Measurements from ENCODE around the gene RARRES1.

RARRES1 gene, protein sequence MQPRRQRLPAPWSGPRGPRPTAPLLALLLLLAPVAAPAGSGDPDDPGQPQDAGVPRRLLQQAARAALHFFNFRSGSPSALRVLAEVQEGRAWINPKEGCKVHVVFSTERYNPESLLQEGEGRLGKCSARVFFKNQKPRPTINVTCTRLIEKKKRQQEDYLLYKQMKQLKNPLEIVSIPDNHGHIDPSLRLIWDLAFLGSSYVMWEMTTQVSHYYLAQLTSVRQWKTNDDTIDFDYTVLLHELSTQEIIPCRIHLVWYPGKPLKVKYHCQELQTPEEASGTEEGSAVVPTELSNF

DNA sequence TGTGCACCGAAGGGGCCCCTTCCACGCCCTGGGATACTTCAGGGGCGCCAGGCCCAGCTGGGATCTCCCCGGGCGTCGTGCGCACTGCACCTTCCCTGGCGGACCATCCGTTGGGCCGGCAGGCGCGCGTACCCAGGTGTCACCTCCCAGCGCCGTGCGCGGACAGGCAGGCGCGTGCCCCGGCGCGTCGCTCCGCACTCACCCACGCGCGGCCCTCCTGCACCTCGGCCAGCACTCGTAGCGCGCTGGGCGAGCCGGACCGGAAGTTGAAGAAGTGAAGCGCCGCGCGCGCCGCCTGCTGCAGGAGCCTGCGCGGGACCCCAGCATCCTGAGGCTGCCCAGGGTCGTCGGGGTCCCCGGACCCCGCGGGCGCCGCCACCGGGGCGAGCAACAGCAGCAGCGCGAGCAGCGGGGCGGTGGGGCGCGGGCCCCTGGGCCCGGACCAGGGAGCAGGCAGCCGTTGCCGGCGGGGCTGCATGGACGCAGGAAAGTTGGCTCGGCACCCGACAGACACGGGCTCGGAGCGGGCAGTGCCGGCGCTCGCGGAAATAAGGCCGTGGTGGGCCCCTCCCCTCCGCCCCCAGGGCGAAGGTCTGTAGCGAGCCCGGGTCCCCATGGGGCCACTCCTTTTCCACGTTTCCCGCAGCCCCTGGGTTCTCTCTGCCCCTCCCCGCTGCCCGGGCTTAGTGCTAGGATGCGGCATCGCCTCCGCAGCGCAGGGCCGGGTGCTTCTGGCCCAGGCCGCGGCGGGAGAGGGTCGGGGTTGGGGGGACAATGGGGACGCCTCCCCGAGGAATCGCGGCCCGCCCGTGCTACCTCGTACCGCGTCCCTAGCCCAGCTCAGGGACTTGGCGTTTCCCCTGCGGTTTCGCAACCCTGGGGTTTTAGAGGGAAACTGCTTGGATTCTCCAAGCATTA, at the start of gene RARRES1:
TSS of gene RARRES1 (minus strand) at position 520 of the 918 bp plus-strand sequence. CDS start at position 478, 42 bp downstream.
- peak within 1 kb of the TSS; percentile 57 for H3K4me3 ChIP-seq (ENCODE audit: low read depth, low read length)

DNA sequence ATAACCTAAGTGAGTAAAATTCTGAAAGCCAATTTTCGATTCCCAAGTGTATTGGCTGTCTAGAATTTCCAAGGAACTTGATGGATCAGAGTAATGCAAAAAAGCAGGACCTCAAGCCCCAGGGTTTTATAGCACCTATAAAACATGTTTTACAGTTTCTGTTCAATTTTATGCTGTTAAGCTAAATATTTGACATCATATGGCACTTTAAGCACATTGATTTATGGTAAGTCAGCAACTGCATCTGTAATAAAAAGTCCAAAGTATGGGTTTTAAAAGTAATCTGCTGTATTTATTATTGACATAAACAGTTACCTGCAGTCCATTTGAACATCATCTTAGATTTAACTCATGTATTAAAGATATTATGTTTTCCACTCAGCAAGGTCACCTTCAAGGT, 49.6 kb upstream of the RARRES1 start:
- H3K4me3 ChIP-seq (ENCODE audit: low read depth, low read length): no peak overlapping the region

DNA sequence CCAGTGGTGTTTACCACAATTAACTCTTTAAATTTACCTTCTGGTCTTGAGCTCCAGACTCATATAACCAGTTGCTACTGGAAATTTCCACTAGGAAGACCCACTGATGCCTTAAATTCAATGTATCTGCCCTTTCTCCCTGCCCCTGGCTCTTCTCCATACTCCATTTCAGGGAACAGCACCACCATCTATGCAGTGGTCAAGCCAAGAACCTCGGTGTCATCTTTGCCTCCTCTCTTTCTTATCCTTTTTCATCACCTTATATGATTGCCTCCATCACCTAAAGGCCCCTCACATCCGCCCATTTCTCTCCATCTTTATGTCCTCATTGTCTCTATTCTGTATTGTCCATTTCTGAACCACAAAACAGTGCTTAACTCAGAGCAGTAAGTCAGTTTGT, 48.9 kb upstream of the RARRES1 start:
- no peak overlapping the region for H3K4me3 ChIP-seq (ENCODE audit: low read depth, low read length)

DNA sequence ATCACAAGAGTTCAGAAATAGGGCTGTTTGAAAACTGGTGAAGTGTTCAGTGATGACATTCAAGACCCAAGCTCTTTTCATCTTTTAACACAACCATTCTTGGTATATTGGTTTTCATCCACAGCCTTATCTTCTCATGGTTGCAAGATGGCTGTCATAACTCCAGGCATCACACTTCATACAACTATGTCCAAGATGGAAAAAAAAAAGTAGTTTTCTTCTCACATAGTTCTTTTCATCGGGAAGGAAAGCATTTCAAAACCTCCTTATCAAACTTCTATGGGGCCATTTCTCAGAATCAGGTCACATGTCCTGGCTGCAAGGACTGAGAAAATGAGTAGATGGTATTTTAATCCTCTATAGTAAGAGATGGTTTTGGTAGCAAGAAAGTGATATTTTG, 48.5 kb upstream of the RARRES1 start:
- no peak overlapping the region for H3K4me3 ChIP-seq (ENCODE audit: low read depth, low read length)

DNA sequence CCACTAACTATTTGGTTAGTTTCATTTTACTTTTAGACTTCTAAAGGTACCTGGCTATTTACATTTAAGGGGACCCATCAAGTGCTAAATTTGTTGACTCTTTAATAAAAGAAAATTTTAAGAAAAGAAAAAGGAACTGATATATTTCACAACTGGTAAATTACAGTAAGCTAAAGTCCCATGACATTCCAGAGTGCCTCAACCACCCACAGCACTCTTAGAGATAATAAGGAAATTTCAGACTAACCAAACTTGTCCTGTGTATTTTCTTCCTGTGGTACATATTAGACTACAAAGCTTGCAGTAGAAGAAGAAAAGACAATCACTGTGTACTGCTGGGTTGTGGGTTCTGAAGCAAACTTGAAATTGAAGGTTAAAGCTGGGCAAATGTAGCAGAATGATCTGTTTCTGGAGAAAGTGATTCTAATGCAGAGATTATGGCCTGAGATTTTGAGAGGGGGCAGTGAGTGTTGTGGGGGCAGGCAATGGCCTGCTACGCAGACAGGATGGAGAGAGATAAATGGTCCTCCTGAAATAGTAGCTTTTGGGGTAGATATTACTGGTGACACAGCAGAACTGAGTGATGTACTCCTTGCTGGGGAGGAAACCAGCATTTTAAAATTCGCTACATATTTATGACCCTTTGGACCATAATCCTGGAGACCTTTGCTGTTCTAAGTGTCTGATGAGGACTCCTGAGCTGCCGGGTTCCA, 45.1 kb upstream of the RARRES1 start:
- no peak overlapping the region for H3K4me3 ChIP-seq (ENCODE audit: low read depth, low read length)

DNA sequence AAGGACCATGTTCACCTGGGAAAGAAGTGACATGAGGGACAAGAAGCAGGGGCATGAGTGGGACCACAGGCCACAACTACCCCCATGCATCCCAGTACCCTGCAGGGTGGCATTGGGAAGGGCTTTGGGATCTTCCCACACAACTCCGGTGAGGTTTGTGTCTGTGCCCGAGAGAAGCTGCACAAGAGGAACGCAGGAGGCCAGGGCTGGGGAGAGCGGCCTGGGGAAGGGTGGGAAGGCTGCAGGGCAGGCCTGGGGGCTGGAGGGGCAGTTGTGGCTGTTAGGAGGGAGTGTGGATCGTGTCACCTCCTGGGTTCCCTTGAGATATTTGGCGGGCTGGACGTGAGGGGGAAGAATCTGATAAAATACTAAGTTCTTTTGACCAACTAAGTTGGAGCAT, 44.3 kb upstream of the RARRES1 start:
- H3K4me3 ChIP-seq (ENCODE audit: low read depth, low read length): no peak overlapping the region

DNA sequence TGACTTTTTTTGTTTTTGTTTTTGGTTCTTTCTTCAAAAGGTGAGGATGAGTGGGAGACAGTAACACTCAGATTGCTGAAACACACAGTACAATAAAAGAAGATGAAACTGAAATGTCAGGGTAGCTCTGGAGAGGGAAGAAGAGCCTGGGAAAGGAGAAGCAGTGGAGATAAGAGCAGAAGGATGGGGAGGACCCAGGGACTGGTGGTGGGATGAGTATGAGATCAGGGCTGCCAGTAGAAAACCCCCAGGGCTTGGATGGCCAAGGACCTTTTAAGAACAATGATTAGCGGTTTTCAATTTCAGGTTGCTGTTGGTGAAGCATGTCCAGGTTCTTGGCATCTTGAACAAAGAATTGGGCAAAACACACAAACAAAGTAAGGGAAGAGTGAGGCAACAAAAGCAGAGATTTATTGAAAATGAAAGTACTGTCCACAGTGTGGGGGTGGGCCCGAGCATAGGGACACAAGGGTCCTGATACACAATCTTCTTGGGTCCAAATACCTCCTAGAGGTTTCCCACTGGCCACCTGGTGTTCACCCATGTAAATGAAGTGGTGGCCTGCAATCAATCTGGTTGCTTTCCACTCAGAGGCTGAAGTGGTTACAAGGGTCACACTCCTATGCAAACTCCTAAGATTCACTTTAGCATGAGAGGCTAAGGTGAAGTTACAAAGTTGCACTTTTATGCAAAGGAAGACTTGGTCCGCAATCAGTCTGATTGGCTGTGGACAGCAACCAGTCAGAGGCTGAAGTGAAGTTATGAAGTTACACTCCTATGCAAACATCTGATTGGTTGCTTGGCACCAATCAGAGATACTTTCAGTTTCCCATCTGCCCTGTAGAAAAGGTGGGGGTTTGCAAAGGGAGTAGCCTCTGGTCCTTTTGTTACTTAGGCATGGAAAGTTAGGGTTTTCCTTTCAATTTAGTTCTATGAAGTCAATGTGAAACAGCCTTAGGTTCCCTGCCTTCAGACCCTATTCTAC, 43.5 kb upstream of the RARRES1 start:
- no peak overlapping the region for H3K4me3 ChIP-seq (ENCODE audit: low read depth, low read length)

DNA sequence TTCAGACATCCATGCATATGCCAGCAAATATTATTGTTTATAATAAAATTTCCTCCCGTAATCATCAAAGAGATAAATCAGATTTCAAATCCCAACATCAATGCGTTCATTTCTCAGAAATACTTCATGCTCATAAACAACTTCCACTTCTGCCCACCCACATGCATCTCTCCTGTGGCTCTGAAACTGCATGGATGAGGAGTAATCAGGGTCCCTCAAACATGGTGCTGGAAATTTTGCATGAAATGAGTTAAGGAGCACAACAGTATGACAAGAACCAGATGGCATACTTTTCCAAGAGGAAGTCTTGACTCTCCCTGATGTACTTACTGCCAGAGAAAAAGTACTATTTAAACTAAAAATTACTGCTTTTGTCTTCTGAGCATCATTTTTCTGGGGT, 42.7 kb upstream of the RARRES1 start:
- H3K4me3 ChIP-seq (ENCODE audit: low read depth, low read length): no peak overlapping the region

DNA sequence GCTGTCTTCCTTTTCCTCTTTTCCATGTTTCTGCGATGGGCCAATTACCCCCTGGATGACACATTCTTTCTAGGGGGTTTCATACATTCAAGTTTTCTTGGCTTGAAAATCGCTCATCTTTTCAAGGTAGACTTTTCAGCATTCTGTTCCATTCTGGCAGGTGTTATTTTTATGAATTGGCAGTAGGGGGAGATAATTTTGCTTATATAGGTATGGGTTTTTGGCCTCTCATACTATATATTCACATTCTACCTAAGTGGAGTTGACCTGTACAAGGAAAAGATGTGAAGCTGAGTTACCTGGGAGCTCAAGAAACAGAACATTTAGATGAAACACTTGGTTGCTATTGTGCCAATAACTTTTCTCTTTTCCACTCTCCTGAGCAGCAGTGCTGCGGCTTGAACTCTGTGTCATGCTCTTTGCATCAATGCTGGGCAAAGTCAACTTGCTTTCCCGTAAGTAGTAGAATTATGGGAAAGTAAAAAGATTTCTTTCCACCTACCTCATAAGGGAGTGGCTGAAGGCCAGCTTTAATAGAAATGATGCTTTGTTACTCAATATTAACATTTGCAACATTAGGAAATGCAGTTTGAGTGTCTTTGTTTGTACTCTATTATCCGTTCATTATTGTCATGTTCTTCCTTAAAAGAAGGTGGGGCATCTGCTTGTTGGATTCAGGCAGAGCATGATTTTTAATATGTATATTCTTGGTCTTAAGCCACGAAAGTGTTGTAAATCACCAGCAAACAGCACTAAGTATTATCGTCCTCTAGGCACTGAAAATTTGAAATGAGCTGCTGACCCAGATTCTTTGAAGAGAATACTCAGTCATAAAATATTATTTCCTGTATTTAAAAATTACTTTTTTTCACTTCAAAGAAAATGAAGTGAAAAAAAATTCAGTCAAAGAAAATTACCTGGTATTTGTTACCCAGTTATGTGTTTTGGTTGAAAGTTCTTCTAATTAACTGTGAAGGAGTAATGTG, 41.9 kb upstream of the RARRES1 start:
- H3K4me3 ChIP-seq (ENCODE audit: low read depth, low read length): no peak overlapping the region

DNA sequence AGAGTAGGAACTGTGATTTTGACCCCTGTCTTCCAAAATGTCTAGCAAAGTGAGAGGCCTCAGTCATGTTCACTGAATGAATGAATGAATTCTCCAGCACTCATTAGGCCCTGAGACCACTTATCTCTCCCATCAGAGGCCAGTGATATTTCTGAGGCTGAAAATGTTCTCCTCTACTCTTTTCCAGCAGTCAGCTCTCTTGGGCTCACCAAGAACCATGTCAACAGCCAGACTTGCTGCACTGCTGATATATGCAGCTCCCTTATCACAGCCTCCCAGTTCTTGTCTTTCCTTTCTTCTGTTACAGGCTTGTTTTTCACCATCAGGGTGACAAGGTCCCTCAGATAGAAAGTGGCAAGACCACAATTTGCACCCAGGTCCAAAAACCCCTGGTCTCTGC, 40.9 kb upstream of the RARRES1 start:
- H3K4me3 ChIP-seq (ENCODE audit: low read depth, low read length): no peak overlapping the region

DNA sequence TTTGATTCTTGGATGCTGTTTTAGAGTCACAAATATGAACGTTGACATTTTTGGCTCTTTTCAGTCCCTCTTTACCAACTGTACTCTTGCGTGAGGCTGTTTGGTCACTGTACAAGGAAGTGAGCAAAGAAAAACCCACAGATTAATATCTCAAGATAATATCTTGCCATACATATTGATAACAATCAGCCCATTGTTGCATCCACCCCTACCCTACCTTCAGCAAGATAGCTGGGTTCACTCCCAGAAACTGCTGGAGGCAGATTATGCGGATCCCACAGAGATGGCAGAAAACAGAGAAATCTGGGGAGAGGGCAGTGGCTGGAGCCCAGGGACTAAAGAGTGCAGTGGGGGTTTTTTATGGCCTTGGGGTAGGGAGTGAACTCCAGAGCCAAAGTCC, 39.7 kb upstream of the RARRES1 start:
- H3K4me3 ChIP-seq (ENCODE audit: low read depth, low read length): no peak overlapping the region

DNA sequence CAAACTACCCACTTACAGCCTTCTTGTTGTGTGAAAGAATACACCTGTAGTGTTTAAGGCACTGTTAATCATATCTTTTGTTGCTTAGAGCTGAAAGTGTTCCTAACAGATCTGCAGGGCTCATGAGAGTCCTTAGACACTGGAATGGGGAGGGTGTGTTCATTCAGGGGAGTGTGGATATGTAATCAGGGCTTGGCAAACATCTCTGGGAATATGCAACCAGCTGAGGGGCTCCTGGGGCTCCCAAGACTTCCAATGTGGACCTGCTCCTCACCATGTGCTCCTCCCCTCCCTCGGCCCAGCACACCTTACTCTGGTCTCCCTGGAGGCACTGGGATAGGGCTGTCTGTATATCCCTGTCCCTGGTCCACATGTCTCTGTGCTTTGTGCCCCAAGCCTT, 39.3 kb upstream of the RARRES1 start:
- no peak overlapping the region for H3K4me3 ChIP-seq (ENCODE audit: low read depth, low read length)

DNA sequence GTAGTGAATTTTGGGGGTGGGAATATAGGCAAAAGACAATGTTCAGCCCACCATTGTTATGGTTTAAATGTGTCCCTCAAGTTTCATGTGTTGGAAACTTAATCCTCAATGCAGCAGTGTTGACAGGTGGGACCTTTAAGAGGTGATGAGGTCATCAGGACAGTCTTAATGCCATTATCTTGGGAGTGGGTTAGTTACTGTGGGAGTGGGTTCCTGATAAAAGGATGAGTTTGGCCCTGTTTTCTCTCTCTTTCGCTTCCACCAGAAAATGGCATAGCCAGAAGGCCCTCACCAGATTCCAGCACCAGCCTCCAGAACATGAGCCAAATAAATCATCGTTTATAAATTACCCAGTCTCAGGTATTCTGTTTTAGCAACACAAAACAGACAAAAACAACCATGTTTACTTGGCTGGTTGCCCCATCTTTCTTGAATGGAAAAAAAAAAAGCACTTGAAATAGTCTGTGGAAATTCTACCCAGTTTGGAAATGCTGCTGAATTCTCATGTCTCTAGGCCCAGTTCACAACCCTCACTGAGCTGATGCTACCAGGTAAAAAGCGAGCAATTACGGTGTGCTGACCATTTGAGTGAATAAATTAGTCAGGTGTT, 38.6 kb upstream of the RARRES1 start:
- H3K4me3 ChIP-seq (ENCODE audit: low read depth, low read length): no peak overlapping the region

DNA sequence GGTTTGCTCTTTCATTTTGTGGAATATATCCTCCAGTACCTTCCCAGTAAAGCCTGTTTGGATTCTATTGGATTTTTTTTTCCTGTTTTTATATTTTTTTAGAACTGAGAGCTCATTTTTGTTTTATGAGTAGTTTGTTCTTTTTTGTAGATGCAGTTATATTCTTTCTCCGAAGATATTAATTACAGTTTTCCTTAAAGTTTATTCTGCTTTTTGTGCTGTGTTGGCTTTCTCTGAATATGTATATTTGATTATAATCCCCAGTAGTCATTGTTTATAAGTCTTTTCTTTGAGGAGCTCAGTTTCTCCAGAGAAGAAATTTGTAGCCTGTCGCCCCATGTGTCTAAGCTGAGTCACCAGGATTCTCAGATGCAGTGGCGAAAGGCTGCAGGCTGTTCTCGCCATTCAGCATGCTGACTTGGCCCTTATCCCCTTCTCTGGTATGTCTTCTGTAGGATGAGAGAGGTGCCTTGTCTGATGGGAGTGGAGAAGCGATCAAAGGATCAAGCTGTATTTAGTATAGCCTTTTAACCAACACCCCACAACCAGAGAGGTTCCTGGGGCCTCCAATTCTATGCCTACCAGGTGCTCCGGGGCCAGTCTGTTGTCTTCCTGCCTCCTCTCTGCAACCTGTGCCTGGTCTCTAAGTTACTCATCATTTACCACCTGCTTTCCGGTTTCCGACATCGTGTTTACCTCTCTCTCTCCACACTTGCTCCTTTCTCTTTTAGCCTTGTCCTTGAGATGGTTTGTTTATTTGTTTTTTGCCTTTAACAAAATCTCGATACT, 37.9 kb upstream of the RARRES1 start:
- H3K4me3 ChIP-seq (ENCODE audit: low read depth, low read length): no peak overlapping the region

DNA sequence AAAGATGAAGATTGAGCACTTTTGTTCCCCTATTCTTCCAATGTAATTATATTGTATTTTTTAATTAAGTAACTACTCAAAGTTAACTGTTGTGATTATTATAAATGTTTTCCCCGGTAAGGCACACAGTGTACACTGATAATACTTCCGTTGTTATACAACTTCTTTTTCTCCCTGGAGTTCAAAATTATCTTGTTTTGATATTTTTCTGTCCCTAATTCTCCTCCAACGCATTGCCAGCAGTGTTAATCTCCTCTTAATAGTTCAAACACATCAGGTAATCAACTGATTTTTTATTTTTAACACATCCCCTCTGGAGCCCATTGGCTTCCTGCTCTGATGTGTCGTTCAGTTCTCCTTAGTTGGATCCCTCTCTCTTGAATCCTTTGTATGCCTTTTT, 37.3 kb upstream of the RARRES1 start:
- no peak overlapping the region for H3K4me3 ChIP-seq (ENCODE audit: low read depth, low read length)

DNA sequence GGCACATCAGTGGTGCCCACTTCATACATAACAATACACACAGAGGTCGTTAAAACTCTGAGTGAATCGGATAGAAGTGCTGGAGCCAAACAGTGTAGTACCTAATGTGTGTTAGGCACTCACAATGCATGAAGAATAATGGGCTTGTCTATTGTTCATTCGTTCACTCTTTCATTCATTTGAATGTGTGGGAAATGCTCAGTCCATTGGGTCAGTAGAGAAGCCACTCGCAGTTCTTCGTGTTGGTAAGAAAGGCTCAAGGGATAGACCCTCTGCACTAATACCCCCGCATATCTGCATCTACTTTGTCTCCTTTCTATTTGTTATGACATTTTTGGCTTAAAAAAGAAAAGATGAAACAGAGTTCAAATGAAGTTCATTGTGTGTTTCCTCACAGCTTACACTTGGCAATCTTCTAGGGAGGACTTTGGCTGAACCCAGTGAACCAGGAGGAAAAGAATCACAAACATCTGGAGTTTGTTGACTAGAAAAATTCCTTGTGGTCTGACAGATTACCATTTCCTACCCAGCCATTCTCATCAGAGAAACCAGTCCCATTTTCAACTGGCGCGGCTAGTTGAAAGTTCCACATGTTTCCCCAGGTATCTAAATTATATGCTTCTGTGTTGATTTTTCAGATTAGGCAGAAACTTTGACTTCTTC, 36.8 kb upstream of the RARRES1 start:
- H3K4me3 ChIP-seq (ENCODE audit: low read depth, low read length): no peak overlapping the region

DNA sequence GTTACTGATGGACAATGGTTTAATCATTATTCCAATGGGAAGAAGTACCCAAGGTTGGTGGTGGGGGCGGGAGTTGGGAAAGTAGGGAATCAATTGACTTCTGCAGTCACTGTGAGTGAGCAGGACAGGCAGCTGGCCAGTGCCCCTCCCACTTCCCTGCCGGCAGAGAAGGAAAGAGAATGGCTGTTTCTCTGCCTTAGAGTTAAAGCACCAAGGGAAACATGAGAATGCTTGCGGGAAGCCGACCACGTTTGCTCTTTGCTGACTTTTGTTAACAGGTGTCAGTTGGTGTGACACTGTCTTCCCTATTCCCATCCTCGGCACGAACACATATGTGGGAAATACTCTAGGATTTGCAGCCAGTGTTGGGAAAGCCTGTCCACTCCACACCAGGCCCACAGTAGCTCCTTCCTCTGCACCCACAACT, 36.1 kb upstream of the RARRES1 start:
- H3K4me3 ChIP-seq (ENCODE audit: low read depth, low read length): no peak overlapping the region
